Small intestine (tissue), 7 donors: ENCODE measurements around the gene CTSW. TPM values are rescaled to one million over a fixed set of nuclear protein-coding genes. Genes with fewer than 3 reads are reported as not detected.
A peak's percentile ranks its signal among the peaks of the same experiment; 100 is the strongest.

Experiments used
- DNase-seq, 2 donors: peaks; one replicate each; pipeline versions ENCODE4 v3.0.0 to v3.0.0-alpha.2; 2013
- FAIRE-seq: peaks from 2 replicates; lab custom pipeline; 2012; peaks lifted over from hg19 to GRCh38; lab: Jason Lieb, UNC
- H3K27ac ChIP-seq, 3 donors: one replicate each; pipeline ENCODE4 v1.5.1; 2013; ENCODE audit warnings: low read length in 2 of 3, mild to moderate bottlenecking in 2 of 3, control low read depth in 1 of 3, inconsistent platforms in 1 of 3, low read depth in 1 of 3, moderate library complexity in 1 of 3
- H3K27me3 ChIP-seq, 3 donors: one replicate each; pipeline ENCODE4 v1.6.1; 2013; ENCODE audit warnings: low read length in 3 of 3, inconsistent platforms in 1 of 3; ENCODE audit not compliant: control insufficient read depth in 3 of 3, insufficient read depth in 3 of 3
- H3K36me3 ChIP-seq, 3 donors: one replicate each; pipeline ENCODE4 v1.6.1; 2013; ENCODE audit warnings: low read length in 3 of 3, inconsistent platforms in 1 of 3, low read depth in 1 of 3, mild to moderate bottlenecking in 1 of 3, moderate library complexity in 1 of 3; ENCODE audit not compliant: control insufficient read depth in 3 of 3, insufficient read depth in 2 of 3
- H3K4me1 ChIP-seq, 3 donors: one replicate each; pipeline ENCODE4 v1.6.1; 2013; ENCODE audit warnings: low read length in 2 of 3, inconsistent platforms in 1 of 3, low read depth in 1 of 3, mild to moderate bottlenecking in 1 of 3, moderate library complexity in 1 of 3; ENCODE audit not compliant: control insufficient read depth in 3 of 3, insufficient read depth in 2 of 3
- H3K4me3 ChIP-seq, 3 donors: one replicate each; pipeline ENCODE4 v1.5.1; 2013; ENCODE audit warnings: low read length in 3 of 3, control low read depth in 1 of 3, inconsistent platforms in 1 of 3, low read depth in 1 of 3, mild to moderate bottlenecking in 1 of 3, moderate library complexity in 1 of 3
- H3K9me3 ChIP-seq, 2 donors: one replicate each; pipeline ENCODE4 v1.6.1; 2013; ENCODE audit warnings: low read depth in 1 of 2, low read length in 1 of 2; ENCODE audit not compliant: control insufficient read depth in 2 of 2, insufficient read depth in 1 of 2
- WGBS, 3 donors: extraction: QIAGEN DNeasy Blood & Tissue Kit; methylation state at CpG; one replicate each; pipeline ENCODE4 v1.1.7; 2013; 5-methylcytosine and 5-hydroxymethylcytosine counted together
- polyA plus RNA-seq, 4 donors: library from polyadenylated mRNA; stranded (reverse) in 3 of 4; unstranded in 1 of 4; fragments of 200-250 nt in 3 of 4; fragments of 120-200 nt in 1 of 4; gene quantifications; one replicate each; pipeline versions ENCODE4 v1.2.1 to v1.2.3, GENCODE V29; 2013
- donor health status: healthy with polysubstance abuse.
- donor health status: control.
- donor health status: control.
- donor health status: Bipolar disorder and iron deficiency.
- donor health status: healthy.

Gene CTSW
- polyA plus RNA-seq, 4 donors, result 0.43 to 3.5 (median 1.1) TPM

DNA sequence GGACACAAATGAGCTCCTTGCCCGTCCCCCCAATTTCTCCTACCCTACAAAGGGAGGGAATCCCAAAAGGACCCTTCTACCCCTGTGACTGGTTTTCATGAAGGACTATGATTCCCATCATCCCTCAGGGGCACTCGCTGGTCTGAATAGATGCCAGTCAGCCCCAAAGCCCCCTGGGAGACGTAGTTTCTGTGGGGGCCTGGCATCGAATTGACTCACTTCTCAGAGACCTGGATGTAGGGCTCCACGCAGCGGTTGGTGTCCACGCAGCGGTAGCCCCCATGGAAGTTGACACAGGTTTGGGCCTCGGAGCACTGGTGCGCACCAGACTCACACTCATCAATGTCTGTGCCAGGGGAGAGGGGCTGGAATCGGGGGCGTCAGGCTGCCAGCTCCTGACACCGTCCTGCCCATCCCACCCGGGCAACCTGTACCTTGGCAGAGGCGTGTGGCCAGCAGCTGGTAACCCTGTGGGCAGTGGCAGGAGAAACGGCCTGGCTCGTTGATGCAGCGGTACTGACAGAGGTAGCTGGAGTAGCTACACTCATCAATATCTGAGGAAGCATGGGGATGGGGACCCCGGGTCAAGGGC, 11.5 kb upstream of the CTSW start:
- FAIRE-seq (no peak), DNase-seq (no peak)
- no peaks in the 10 kb centered on the region for H3K9me3 ChIP-seq
- no peak overlapping the region for H3K27ac ChIP-seq
- 86 to 89% (median 87%) methylated on average over 15 to 19 of the region's 19 CpGs for WGBS, 3 donors
- no peak overlapping the region for H3K4me3 ChIP-seq
- H3K27me3 ChIP-seq, result peaks cover 0 to 10% (median 0%) of the 10 kb centered on the region in 3 donors
- peaks cover 16 to 72% (median 23%) of the 10 kb centered on the region in 3 donors for H3K36me3 ChIP-seq
- peaks cover 0 to 7% (median 0%) of the 10 kb centered on the region in 3 donors for H3K4me1 ChIP-seq

DNA sequence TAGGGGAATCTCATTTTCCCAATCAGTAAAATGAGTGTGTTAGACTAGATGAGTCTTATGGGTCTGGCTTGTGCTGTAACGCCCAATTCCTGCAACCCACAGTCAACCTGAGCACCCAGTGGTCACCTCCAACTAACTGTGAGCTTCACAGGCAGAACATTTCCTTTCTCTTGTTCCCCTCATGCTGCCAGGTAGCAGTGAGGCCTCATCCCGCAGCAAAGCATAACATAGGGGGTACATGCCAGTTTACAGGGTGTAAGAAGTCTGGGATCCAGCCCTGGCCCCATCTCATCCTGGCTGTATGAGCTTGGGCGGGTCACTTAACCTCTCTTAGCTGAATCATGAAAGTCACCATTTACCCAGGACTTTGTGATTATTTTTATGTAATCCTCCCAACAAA, 10.7 kb upstream of the CTSW start:
- no peaks in the 10 kb centered on the region for H3K9me3 ChIP-seq
- no peak overlapping the region for H3K4me3 ChIP-seq
- H3K27me3 ChIP-seq, result peaks cover 0 to 12% (median 0%) of the 10 kb centered on the region in 3 donors
- DNase-seq (no peak), FAIRE-seq (no peak)
- H3K27ac ChIP-seq, result no peak overlapping the region
- peaks cover 11 to 65% (median 17%) of the 10 kb centered on the region in 3 donors for H3K36me3 ChIP-seq
- WGBS, 3 donors, result 67 to 88% (median 77%) methylated on average over 3 of the region's 3 CpGs
- peaks cover 0 to 12% (median 0%) of the 10 kb centered on the region in 3 donors for H3K4me1 ChIP-seq

DNA sequence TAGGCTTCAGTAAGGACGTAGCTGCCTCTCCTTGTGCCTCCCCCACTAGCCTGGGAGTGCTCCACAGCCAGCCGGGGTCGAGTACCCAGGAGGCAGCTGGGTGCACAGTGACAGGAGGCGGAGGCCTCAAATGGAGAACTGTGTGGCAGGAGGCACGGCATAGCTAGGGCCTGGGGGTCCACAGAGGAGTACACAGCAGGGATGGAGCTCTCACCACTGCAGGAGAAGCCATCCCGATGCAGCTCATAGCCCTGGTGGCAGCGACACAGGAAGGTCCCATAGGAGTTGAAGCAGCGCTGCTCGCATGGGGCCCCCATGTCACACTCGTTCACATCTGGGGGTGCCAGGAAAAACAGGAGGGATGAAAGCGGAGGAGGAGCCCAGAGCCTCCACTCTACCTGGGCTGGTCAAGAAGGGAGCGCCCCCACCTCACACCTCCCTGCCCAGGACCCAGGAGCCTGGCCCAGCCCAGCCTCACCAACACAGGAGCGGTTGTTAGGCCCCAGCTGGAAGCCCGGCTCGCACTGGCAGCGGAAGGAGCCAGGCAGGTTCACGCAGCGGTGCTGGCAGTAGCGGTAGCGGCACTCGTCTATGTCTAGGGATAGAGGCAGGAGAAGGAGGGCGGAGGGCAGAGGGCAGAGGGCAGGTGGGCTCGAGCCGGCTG, 9.9 kb upstream of the CTSW start:
- peaks cover 0 to 15% (median 0%) of the 10 kb centered on the region in 3 donors for H3K4me1 ChIP-seq
- H3K27me3 ChIP-seq, result peaks cover 0 to 12% (median 0%) of the 10 kb centered on the region in 3 donors
- no peak for DNase-seq
- H3K36me3 ChIP-seq, result peaks cover 4 to 56% (median 12%) of the 10 kb centered on the region in 3 donors
- no peak overlapping the region for H3K27ac ChIP-seq
- H3K9me3 ChIP-seq, result no peaks in the 10 kb centered on the region
- no peak for FAIRE-seq
- WGBS, 3 donors, result 61 to 80% (median 64%) methylated on average over 24 of the region's 24 CpGs
- H3K4me3 ChIP-seq, result no peak overlapping the region

DNA sequence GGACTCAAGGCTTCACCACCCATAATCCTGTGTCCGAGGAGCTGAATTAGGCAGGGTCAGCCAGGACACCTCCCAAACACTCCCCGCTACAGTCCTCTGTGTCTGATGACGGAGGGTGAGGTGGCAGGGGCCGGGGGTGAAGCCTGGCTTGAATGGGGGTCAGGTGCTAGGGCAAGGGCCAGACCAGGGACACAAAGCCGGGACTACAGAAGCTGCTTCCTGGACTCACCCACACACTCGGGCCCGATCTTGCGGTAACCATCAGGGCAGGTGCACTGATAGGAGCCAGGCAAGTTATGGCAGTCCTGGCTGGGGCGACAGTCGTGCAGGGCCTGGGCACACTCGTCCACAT, 9.4 kb upstream of the CTSW start:
- DNase-seq, result no peak

DNA sequence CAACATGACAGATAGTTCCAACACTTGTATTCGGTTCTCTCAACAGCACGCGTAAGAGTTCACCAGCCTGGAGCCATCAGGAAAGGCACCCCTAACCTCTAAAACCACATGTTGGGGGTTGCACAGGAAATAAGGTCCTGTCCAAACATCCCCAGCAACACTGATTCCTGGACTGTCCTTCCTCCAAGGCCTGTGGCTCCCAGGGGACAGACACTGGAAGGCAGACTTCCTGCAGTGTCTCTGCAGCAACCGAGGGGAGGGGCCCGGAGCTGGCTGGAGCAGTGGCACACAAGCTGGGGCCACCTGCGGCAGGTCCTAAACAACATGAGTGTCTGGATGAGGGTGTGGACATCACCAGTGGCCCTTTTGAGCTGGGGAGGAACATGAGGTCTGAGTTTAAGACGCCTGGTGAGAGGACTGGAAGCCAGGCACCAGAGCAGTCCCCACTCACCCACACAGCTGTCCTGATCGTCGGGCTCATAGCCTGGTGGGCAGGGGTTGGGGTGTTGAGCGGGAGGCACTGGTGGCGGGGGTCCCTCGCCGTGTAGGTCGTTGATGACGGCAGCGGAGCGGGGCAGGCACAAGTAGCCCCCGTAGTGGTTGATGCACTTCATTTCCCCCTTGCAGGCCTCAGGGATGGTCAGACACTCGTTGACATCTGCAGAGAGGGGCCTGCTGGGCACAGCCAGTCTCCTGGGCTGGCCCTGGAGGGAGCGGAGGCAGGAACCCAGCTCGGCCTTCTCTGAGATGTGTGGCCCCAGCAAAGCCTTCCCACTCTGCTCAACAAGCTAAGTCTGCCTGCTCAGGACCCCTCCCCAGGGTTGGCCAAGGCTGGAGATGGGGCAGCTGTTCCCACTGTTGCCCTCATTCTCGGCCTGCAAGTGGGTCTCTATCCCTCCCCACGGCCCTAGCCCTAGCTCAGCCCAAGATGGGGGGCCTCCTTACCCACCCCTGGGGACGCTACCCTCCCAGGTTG, 8.6 kb upstream of the CTSW start:
- no peaks in the 10 kb centered on the region for H3K9me3 ChIP-seq
- peak overlapping the region in 1 of 3 donors; percentile 77 for H3K27ac ChIP-seq
- peaks cover 3 to 44% (median 4%) of the 10 kb centered on the region in 3 donors for H3K36me3 ChIP-seq
- DNase-seq, result no peak
- H3K4me3 ChIP-seq, result no peak overlapping the region
- peaks cover 0 to 12% (median 0%) of the 10 kb centered on the region in 3 donors for H3K27me3 ChIP-seq
- no peak for FAIRE-seq
- peaks cover 0 to 15% (median 0%) of the 10 kb centered on the region in 3 donors for H3K4me1 ChIP-seq
- WGBS, 3 donors, result 66 to 68% (median 66%) methylated on average over 24 of the region's 24 CpGs

More for the DNA sequence above, 9.4 kb upstream of the CTSW start:
- no peaks in the 10 kb centered on the region for H3K9me3 ChIP-seq
- WGBS, 3 donors, result 36 to 66% (median 47%) methylated on average over 11 of the region's 11 CpGs
- H3K36me3 ChIP-seq, result peaks cover 4 to 51% (median 8%) of the 10 kb centered on the region in 3 donors
- H3K27ac ChIP-seq, result no peak overlapping the region
- H3K4me3 ChIP-seq, result no peak overlapping the region
- H3K4me1 ChIP-seq, result peaks cover 0 to 15% (median 0%) of the 10 kb centered on the region in 3 donors
- FAIRE-seq, result no peak
- peaks cover 0 to 12% (median 0%) of the 10 kb centered on the region in 3 donors for H3K27me3 ChIP-seq

DNA sequence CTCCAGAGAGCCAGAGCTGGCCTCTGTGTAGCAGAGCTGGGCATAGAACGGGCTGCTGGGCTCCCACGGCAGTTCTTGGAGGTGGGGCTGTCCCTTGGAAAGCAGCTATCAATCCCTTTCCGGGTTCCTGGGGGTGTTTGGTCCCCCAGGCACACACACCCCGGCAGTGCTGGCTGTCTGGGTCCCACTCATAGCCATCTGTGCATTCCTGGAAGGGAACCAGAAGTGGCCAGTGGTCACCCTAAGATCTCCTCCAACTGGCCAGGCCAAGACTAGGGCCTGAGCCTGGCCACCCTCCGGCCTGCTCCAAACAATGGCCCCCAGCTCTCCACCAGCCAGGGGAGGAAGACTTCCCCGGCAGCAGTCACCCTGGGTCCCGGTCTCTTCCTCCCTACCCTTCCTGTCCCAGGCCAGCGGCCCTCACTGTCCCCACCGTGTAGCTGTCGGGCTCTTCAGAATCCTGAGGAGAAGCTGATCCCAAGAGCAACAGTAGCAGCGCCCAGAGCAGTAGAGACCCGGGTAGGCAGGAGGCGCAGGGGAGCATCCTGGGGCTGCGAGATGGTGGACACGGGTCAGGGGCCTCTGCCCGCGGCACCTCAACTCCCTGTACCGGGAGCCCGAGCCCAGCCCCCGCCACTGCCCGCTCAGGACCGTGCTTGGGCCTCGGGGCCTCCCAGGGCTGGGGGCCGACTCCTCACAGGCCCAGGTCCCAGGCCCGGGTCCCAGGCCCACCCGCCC, 7.7 kb upstream of the CTSW start:
- Histone ChIP-seq H3K27me3 (peaks cover 0 to 12% (median 0%) of the 10 kb centered on the region in 3 donors), H3K4me1 (peaks cover 0 to 15% (median 0%) of the 10 kb centered on the region in 3 donors), H3K27ac (peak overlapping the region in 2 of 3 donors; percentile 66 to 77), H3K4me3 (peak overlapping the region; percentile 35 to 48 (median 43)), H3K36me3 (peaks cover 0 to 35% (median 3%) of the 10 kb centered on the region in 3 donors), H3K9me3 (no peaks in the 10 kb centered on the region)
- DNase-seq (no peak), FAIRE-seq (no peak)
- 46 to 65% (median 57%) methylated on average over 24 to 26 of the region's 26 CpGs for WGBS, 3 donors

DNA sequence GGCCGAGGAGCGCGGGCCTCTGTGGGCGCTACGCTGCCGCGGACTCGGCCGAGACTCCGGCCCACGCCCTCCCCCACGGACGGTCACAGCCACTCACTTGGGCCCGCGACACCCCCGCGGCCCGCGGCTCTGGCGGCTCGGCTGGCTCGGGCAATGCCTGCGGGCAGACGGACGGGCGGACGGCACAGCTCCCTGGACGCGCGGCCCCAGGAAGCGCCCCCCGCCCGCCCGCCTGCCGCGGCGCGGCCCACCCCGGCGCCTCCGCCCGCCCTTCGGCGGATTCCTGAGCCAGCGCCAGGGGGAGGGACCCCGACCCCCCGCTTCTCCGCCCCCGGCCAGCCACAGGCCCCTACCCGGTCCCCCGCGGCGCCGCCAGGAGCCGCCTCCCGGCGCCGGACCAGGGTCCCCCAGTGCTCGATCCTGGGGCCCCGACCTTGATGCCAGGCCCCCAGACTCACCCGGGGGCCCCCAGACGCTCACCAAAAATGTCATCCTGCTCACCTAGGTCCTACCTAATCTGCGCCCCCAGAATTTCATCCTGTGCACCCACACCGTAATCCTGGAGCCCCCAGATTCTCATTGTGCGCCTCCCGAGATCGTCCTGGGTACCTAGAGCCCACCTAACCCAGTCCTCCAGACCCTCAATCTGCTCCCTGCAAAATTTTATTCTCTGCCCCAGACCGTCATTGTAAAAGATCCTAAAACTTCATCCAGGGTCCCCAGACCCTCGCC, 6.9 kb upstream of the CTSW start, which contains the start of gene EFEMP2:
TSS of gene EFEMP2 (minus strand) at position 215 of the 732 bp plus-strand sequence. CDS start 446 bp downstream, outside the sequence.
- peak within 1 kb of the TSS; percentile 35 to 74 (median 48) for H3K4me3 ChIP-seq
- H3K27me3 ChIP-seq, result peaks cover 0 to 12% (median 0%) of the 10 kb centered on the region in 3 donors
- DNase-seq, result peak in 1 of 2 donors; percentile 56
- peak within 1 kb of the TSS in 2 of 3 donors; percentile 77 to 78 for H3K27ac ChIP-seq
- 2 to 4% (median 4%) methylated on average over 20 to 69 of the region's 69 CpGs for WGBS, 3 donors
- H3K36me3 ChIP-seq, result peaks cover 0 to 27% (median 0%) of the 10 kb centered on the region in 3 donors
- FAIRE-seq, result no peak
- no peaks in the 10 kb centered on the region for H3K9me3 ChIP-seq
- peaks cover 0 to 15% (median 0%) of the 10 kb centered on the region in 3 donors for H3K4me1 ChIP-seq
